Measurements from ENCODE around the gene PCSK4. TPM values are rescaled to one million over a fixed set of nuclear protein-coding genes. Genes with fewer than 3 reads are reported as not detected.

PCSK4 gene
- polyA plus RNA-seq, 1 experiment, result 1.3 TPM

DNA sequence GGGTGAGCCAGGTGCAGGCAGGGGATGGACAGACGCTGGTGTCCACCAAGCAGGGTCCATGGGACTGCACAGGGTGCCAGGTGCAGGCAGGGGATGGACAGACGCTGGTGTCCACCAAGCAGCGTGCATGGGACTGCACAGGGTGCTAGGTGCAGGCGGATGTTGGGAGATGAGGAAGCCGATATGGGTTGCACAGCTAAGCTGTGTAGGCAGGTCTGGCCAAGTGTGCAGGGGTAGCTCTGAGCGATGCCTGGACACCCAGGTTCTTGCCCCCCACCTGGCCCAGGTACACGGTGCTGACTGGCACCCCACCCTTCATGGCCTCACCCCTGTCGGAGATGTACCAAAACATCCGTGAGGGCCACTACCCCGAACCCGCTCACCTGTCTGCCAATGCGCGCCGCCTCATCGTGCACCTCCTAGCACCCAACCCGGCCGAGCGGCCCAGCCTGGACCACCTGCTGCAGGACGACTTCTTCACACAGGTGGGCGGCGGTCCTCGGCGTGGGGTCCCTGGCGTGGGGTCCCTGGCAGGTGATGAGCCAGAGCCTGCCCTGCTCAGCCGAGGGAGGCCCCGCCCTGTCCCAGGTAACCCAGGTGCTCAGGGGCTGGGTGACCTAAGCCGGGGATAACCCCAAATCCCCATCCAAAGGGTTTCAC is 37.6 kb upstream of the PCSK4 start:
- TF ChIP-seq CTCF (IDR thresholded peaks at IDR 0.05; ENCODE audit: insufficient read depth, low read depth, low read length), result no peak
- ChIA-PET POLR2A (no interaction called here), CTCF (no interaction called here)
- H3K36me3 ChIP-seq (ENCODE audit: control insufficient read depth, insufficient read depth, low read length), result no peaks in the 10 kb centered on the region
- no peak overlapping the region for H3K4me3 ChIP-seq (ENCODE audit: low read depth, low read length)
- DNase-seq (ENCODE audit: low read depth), result no peak
- peaks cover 16% of the 10 kb centered on the region for H3K27me3 ChIP-seq (ENCODE audit: control insufficient read depth, insufficient read depth, low read length)

GRCh38 chr19:1526979-1527649 is 37.0 kb upstream of the PCSK4 start:
- Histone ChIP-seq H3K36me3 (ENCODE audit: control insufficient read depth, insufficient read depth, low read length) (no peaks in the 10 kb centered on the region), H3K4me3 (ENCODE audit: low read depth, low read length) (no peak overlapping the region), H3K27me3 (ENCODE audit: control insufficient read depth, insufficient read depth, low read length) (peaks cover 16% of the 10 kb centered on the region)
- DNase-seq (ENCODE audit: low read depth), result no peak
- no peak for TF ChIP-seq CTCF (IDR thresholded peaks at IDR 0.05; ENCODE audit: insufficient read depth, low read depth, low read length)
- POLR2A ChIA-PET, result no interaction called here
- CTCF ChIA-PET, result no interaction called here

GRCh38 chr19:1526066-1526778 is 36.1 kb upstream of the PCSK4 start:
- ChIA-PET CTCF (interaction anchor here (0.6 to 1.4 kb wide), 2 partner anchors 20 kb away, joined by 3 to 5 read pairs; no protein-coding TSS in a partner anchor), POLR2A (no interaction called here)
- TF ChIP-seq CTCF (IDR thresholded peaks at IDR 0.05; ENCODE audit: insufficient read depth, low read depth, low read length), result no peak
- Histone ChIP-seq H3K4me3 (ENCODE audit: low read depth, low read length) (no peak overlapping the region), H3K27me3 (ENCODE audit: control insufficient read depth, insufficient read depth, low read length) (peaks cover 16% of the 10 kb centered on the region), H3K36me3 (ENCODE audit: control insufficient read depth, insufficient read depth, low read length) (no peaks in the 10 kb centered on the region)
- DNase-seq (ENCODE audit: low read depth), result no peak

DNA sequence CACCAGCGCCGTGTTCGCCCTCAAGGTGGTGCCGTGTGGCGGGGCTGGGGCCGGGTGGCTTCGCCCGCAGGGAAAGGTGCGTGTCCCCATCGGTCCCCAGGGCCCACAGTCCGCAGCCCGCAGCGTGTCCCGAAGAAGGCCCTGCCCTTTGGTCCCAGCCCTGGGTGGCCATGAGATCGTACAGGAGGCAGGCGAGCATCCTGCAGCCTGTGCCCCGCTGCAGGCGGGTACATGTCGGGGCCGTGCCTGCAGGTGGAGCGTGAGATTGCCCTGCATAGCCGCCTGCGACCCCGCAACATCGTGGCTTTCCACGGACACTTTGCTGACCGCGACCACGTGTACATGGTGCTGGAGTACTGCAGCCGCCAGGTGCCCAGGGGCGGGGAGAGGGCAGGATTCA is 35.2 kb upstream of the PCSK4 start:
- ChIA-PET POLR2A (no interaction called here), CTCF (interaction anchor here (1.4 kb wide), 1 partner anchor 21 kb away, joined by 5 read pairs; no protein-coding TSS in a partner anchor)
- no peak for TF ChIP-seq CTCF (IDR thresholded peaks at IDR 0.05; ENCODE audit: insufficient read depth, low read depth, low read length)
- Histone ChIP-seq H3K27me3 (ENCODE audit: control insufficient read depth, insufficient read depth, low read length) (peaks cover 16% of the 10 kb centered on the region), H3K36me3 (ENCODE audit: control insufficient read depth, insufficient read depth, low read length) (no peaks in the 10 kb centered on the region), H3K4me3 (ENCODE audit: low read depth, low read length) (no peak overlapping the region)
- no peak for DNase-seq (ENCODE audit: low read depth)

DNA sequence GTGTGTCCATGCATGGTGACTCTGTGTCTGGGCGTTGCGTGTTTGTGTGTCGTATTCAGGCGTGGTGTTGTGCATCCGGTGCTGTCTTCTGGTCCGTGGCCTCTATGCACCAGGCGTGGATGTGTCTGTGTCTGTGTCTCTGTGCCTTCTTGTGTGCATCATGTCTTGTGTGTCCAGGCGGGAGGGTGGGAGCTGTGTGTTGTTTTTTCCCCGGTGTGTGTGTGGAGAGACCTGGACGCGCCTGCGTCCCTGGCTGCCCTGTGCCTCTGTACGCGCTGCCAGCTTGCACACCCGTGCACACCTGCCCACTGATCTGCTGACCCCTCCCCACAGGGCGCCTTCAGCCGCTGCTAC is 34.8 kb upstream of the PCSK4 start:
- H3K27me3 ChIP-seq (ENCODE audit: control insufficient read depth, insufficient read depth, low read length), result peaks cover 16% of the 10 kb centered on the region
- no peak for TF ChIP-seq CTCF (IDR thresholded peaks at IDR 0.05; ENCODE audit: insufficient read depth, low read depth, low read length)
- H3K36me3 ChIP-seq (ENCODE audit: control insufficient read depth, insufficient read depth, low read length), result no peaks in the 10 kb centered on the region
- no peak for DNase-seq (ENCODE audit: low read depth)
- no peak overlapping the region for H3K4me3 ChIP-seq (ENCODE audit: low read depth, low read length)
- POLR2A ChIA-PET, result no interaction called here
- CTCF ChIA-PET, result interaction anchor here (1.4 kb wide), 1 partner anchor 21 kb away, joined by 5 read pairs; no protein-coding TSS in a partner anchor

Measured in BJ (cell line).